OCI-LY1 (cell line): ENCODE measurements around the gene PKN2.

Source experiments
- H2AFZ ChIP-seq: fragments of 200-600 bp; sonication (generic), shearing (Covaris generic); 2 replicates; pipeline ENCODE4 v1.6.0; 2014; ENCODE audit warnings: antibody characterized with exemption, mild to moderate bottlenecking, low read length
- H3F3A ChIP-seq: fragments of 200-600 bp; sonication (generic), shearing (Covaris generic); 2 replicates; pipeline ENCODE4 v1.6.0; 2014; ENCODE audit warnings: mild to moderate bottlenecking, antibody characterized with exemption, low read length, moderate library complexity; ENCODE audit not compliant: insufficient read depth
- H3K27ac ChIP-seq: fragments of 200-600 bp; sonication (generic); 2 replicates; pipeline ENCODE4 v1.5.1; 2014; ENCODE audit warnings: low read length, mixed run types, mild to moderate bottlenecking, low read depth; ENCODE audit not compliant: poor library complexity, severe bottlenecking
- H3K27me3 ChIP-seq: fragments of 200-600 bp; sonication (generic); 2 replicates; pipeline ENCODE4 v1.6.0; 2014; ENCODE audit warnings: antibody characterized with exemption, mild to moderate bottlenecking, low read length, moderate library complexity; ENCODE audit not compliant: insufficient read depth
- H3K36me3 ChIP-seq: fragments of 200-600 bp; sonication (generic); 2 replicates; pipeline ENCODE4 v1.6.1; 2014; ENCODE audit warnings: mild to moderate bottlenecking, antibody characterized with exemption, low read length, moderate library complexity, mixed read lengths; ENCODE audit not compliant: insufficient read depth
- H3K4me1 ChIP-seq: fragments of 200-600 bp; sonication (generic); 2 replicates; pipeline ENCODE4 v1.5.1; 2014; ENCODE audit warnings: mild to moderate bottlenecking, low read length, moderate library complexity; ENCODE audit not compliant: insufficient read depth, severe bottlenecking
- H3K4me2 ChIP-seq: fragments of 200-600 bp; sonication (generic), shearing (Covaris generic); 2 replicates; pipeline ENCODE4 v1.6.1; 2014; ENCODE audit warnings: low read length
- H3K4me3 ChIP-seq: fragments of 200-600 bp; sonication (generic); 2 replicates; pipeline ENCODE4 v1.5.1; 2014; ENCODE audit warnings: low read length, low read depth, mild to moderate bottlenecking, mixed read lengths; ENCODE audit not compliant: poor library complexity, severe bottlenecking
- H3K79me2 ChIP-seq: fragments of 200-600 bp; shearing (Covaris generic); 2 replicates; pipeline ENCODE4 v1.6.1; 2016; ENCODE audit warnings: mixed run types, low read length, mixed read lengths; ENCODE audit not compliant: insufficient read depth
- H3K9ac ChIP-seq: fragments of 200-600 bp; sonication (generic), shearing (Covaris generic); 2 replicates; pipeline ENCODE4 v1.6.1; 2014; ENCODE audit warnings: mild to moderate bottlenecking, low read length, mixed read lengths
- H3K9me2 ChIP-seq: fragments of 200-600 bp; sonication (generic), shearing (Covaris generic); 2 replicates; pipeline ENCODE4 v1.6.1; 2014; ENCODE audit warnings: low read depth, mild to moderate bottlenecking, low read length, mixed read lengths
- H3K9me3 ChIP-seq: fragments of 200-600 bp; shearing (Covaris generic); 2 replicates; pipeline ENCODE4 v1.6.1; 2014; ENCODE audit warnings: low read length, mixed read lengths
- H4K20me1 ChIP-seq: fragments of 200-600 bp; sonication (generic), shearing (Covaris generic); 2 replicates; pipeline ENCODE4 v1.6.0; 2016; ENCODE audit warnings: mild to moderate bottlenecking, low read length; ENCODE audit not compliant: insufficient read depth
- CTCF ChIP-seq: fragments of 200-600 bp; sonication (generic), shearing (Covaris generic); IDR thresholded peaks from 2 replicates; pipeline ENCODE4 v1.5.1; 2017; ENCODE audit warnings: mild to moderate bottlenecking, antibody characterized with exemption, low read length, moderate library complexity, mixed read lengths
- EZH2 ChIP-seq: fragments of 200-600 bp; sonication (generic), shearing (Covaris generic); IDR thresholded peaks from 2 replicates; pipeline ENCODE4 v1.8.0; 2017; ENCODE audit warnings: borderline replicate concordance, mixed run types, mild to moderate bottlenecking, antibody characterized with exemption, low read length, moderate library complexity, mixed read lengths

Gene PKN2

GRCh38 chr1:88763649-88764406 is 79.8 kb downstream of the PKN2 start:
- Histone ChIP-seq H3K4me1 (no peaks in the 10 kb centered on the region), H3K79me2 (no peaks in the 10 kb centered on the region), H2AFZ (no peak overlapping the region), H3K4me2 (no peak overlapping the region), H4K20me1 (no peaks in the 10 kb centered on the region), H3F3A (no peaks in the 10 kb centered on the region), H3K9me3 (no peaks in the 10 kb centered on the region), H3K9ac (no peak overlapping the region), H3K9me2 (no peaks in the 10 kb centered on the region), H3K27me3 (no peaks in the 10 kb centered on the region), H3K4me3 (no peak overlapping the region), H3K27ac (no peak overlapping the region), H3K36me3 (peaks cover 28% of the 10 kb centered on the region)
- TF ChIP-seq CTCF, result no peak
- no peak for TF ChIP-seq EZH2

GRCh38 chr1:88768187-88768586 is 84.1 kb downstream of the PKN2 start:
- Histone ChIP-seq H3K27ac (no peak overlapping the region), H3K4me2 (no peak overlapping the region)

DNA sequence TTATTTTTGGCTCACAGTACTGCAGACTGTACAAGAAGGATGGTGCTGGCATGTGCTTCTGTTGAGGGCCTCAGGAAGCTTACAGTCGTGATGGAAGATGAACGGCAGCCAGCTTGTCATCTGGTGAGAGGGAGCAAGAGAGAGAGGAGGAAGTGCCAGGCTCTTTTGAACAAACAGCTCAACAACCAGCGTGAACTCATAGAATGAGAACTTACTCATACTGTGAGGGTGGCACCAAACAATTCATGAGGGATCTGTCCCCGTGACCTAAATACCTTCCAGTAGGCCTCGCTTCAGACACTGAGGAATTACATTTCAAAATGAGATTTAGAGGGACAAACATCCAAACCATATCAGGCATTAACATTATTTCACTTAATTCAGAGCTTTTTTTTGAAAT is 84.7 kb downstream of the PKN2 start:
- H3K9me3 ChIP-seq, result no peaks in the 10 kb centered on the region
- no peaks in the 10 kb centered on the region for H3K4me1 ChIP-seq
- no peaks in the 10 kb centered on the region for H3F3A ChIP-seq
- H4K20me1 ChIP-seq, result no peaks in the 10 kb centered on the region
- H3K79me2 ChIP-seq, result no peaks in the 10 kb centered on the region
- H3K4me3 ChIP-seq, result no peak overlapping the region
- no peak overlapping the region for H3K4me2 ChIP-seq
- no peaks in the 10 kb centered on the region for H3K9me2 ChIP-seq
- TF ChIP-seq CTCF (no peak), EZH2 (no peak)
- no peak overlapping the region for H3K27ac ChIP-seq
- peaks cover 52% of the 10 kb centered on the region for H3K36me3 ChIP-seq
- H3K27me3 ChIP-seq, result no peaks in the 10 kb centered on the region
- no peak overlapping the region for H2AFZ ChIP-seq
- no peak overlapping the region for H3K9ac ChIP-seq

More at GRCh38 chr1:88768187-88768586, 84.1 kb downstream of the PKN2 start:
- no peaks in the 10 kb centered on the region for H4K20me1 ChIP-seq
- H3K4me3 ChIP-seq, result no peak overlapping the region
- H3K79me2 ChIP-seq, result no peaks in the 10 kb centered on the region
- H3K27me3 ChIP-seq, result no peaks in the 10 kb centered on the region
- no peak overlapping the region for H2AFZ ChIP-seq
- no peak for TF ChIP-seq CTCF
- no peak for TF ChIP-seq EZH2
- H3K4me1 ChIP-seq, result no peaks in the 10 kb centered on the region
- H3K9me3 ChIP-seq, result no peaks in the 10 kb centered on the region
- no peaks in the 10 kb centered on the region for H3F3A ChIP-seq
- H3K9me2 ChIP-seq, result no peaks in the 10 kb centered on the region
- H3K36me3 ChIP-seq, result peaks cover 46% of the 10 kb centered on the region
- no peak overlapping the region for H3K9ac ChIP-seq
